Chondrocyte (in vitro differentiated cells): ENCODE measurements around the gene GPR37L1. TPM values are rescaled to one million over a fixed set of nuclear protein-coding genes. Genes with fewer than 3 reads are reported as not detected.

Source experiments
- DNase-seq: peaks from one replicate; pipeline ENCODE4 v3.0.0; 2021; ENCODE audit warnings: mixed read lengths, low spot score
- H3K27ac Mint-ChIP-seq: one replicate; pipeline ENCODE4 v1.8.0; 2021; ENCODE audit warnings: mild to moderate bottlenecking, moderate library complexity, mixed read lengths; ENCODE audit not compliant: unreplicated experiment
- H3K27me3 Mint-ChIP-seq: 2 replicates; pipeline ENCODE4 v1.8.0; 2021; ENCODE audit warnings: low read depth, mixed read lengths
- H3K36me3 Mint-ChIP-seq: 2 replicates; pipeline ENCODE4 v1.8.0; 2021; ENCODE audit warnings: low read depth, mixed read lengths
- H3K4me1 Mint-ChIP-seq: 2 replicates; pipeline ENCODE4 v1.8.0; 2021; ENCODE audit warnings: low read depth, mild to moderate bottlenecking, mixed read lengths
- H3K4me3 Mint-ChIP-seq: one replicate; pipeline ENCODE4 v1.8.0; 2021; ENCODE audit warnings: mild to moderate bottlenecking, moderate library complexity, mixed read lengths; ENCODE audit not compliant: unreplicated experiment
- H3K9me3 Mint-ChIP-seq: 2 replicates; pipeline ENCODE4 v1.8.0; 2021; ENCODE audit warnings: low read depth, mixed read lengths
- CTCF ChIP-seq: fragments of 200-600 bp; sonication (generic); IDR thresholded peaks from 2 replicates; pipeline ENCODE4 v1.5.0; 2021; ENCODE audit warnings: antibody characterized with exemption, mild to moderate bottlenecking, moderate library complexity
- total RNA-seq: library from RNA; stranded (reverse); gene quantifications from 3 replicates; pipeline ENCODE4 v1.2.1, GENCODE V29; 2021

Gene GPR37L1
- total RNA-seq, 1 donor from 2014 or later = not detected

- H3K4me3 Mint-ChIP-seq = no peak overlapping the region
- no peak for TF ChIP-seq CTCF
- H3K27ac Mint-ChIP-seq = no peak overlapping the region
- no peak for DNase-seq
- H3K36me3 Mint-ChIP-seq = no peaks in the 10 kb centered on the region
- no peaks in the 10 kb centered on the region for H3K27me3 Mint-ChIP-seq
- no peaks in the 10 kb centered on the region for H3K9me3 Mint-ChIP-seq
- H3K4me1 Mint-ChIP-seq = peaks cover 10% of the 10 kb centered on the region
Measured at GRCh38 chr1:202078241-202078640, 44.5 kb upstream of the GPR37L1 start.

GRCh38 chr1:202081992-202082391, 40.7 kb upstream of the GPR37L1 start:
- H3K9me3 Mint-ChIP-seq = no peaks in the 10 kb centered on the region
- peaks cover 2% of the 10 kb centered on the region for H3K4me1 Mint-ChIP-seq
- no peak for DNase-seq
- no peak overlapping the region for H3K27ac Mint-ChIP-seq
- no peaks in the 10 kb centered on the region for H3K27me3 Mint-ChIP-seq
- H3K4me3 Mint-ChIP-seq = no peak overlapping the region
- H3K36me3 Mint-ChIP-seq = no peaks in the 10 kb centered on the region
- TF ChIP-seq CTCF = no peak

GRCh38 chr1:202084791-202085681, 37.7 kb upstream of the GPR37L1 start:
- TF ChIP-seq CTCF = no peak
- H3K4me3 Mint-ChIP-seq = no peak overlapping the region
- no peak overlapping the region for H3K27ac Mint-ChIP-seq
- H3K27me3 Mint-ChIP-seq = no peaks in the 10 kb centered on the region
- no peaks in the 10 kb centered on the region for H3K36me3 Mint-ChIP-seq
- no peaks in the 10 kb centered on the region for H3K9me3 Mint-ChIP-seq
- no peaks in the 10 kb centered on the region for H3K4me1 Mint-ChIP-seq
- no peak for DNase-seq

GRCh38 chr1:202085682-202086373, 36.9 kb upstream of the GPR37L1 start:
- no peak for TF ChIP-seq CTCF
- Mint-ChIP-seq H3K4me1 (no peaks in the 10 kb centered on the region), H3K27me3 (peaks cover 1% of the 10 kb centered on the region), H3K27ac (no peak overlapping the region), H3K36me3 (no peaks in the 10 kb centered on the region), H3K9me3 (no peaks in the 10 kb centered on the region), H3K4me3 (no peak overlapping the region)
- no peak for DNase-seq

- TF ChIP-seq CTCF = no peak
- no peak for DNase-seq
- Mint-ChIP-seq H3K27me3 (peaks cover 10% of the 10 kb centered on the region), H3K4me3 (no peak overlapping the region), H3K4me1 (no peaks in the 10 kb centered on the region), H3K9me3 (no peaks in the 10 kb centered on the region), H3K36me3 (no peaks in the 10 kb centered on the region), H3K27ac (no peak overlapping the region)
Measured at GRCh38 chr1:202086579-202087350, 36.0 kb upstream of the GPR37L1 start.
